ENCODE results near the gene OR8B2. TPM values are rescaled to one million over a fixed set of nuclear protein-coding genes. Genes with fewer than 3 reads are reported as not detected.

The OR8B2 gene
- total RNA-seq (ENCODE audit: low replicate concordance) = not detected in 2 replicates

- DNase-seq (ENCODE audit: low read depth) = no peak
- H3K4me3 ChIP-seq (ENCODE audit: low read depth, low read length) = no peak within 1 kb of the TSS
- TF ChIP-seq CTCF (IDR thresholded peaks at IDR 0.05; ENCODE audit: insufficient read depth, low read length) = no peak
These were observed at the start of gene OR8B2 for GRCh38 chr11:124384399-124384798. OR8B2 (minus strand) TSS chr11:124384499; CDS start chr11:124383343, 1,156 bp downstream.

GRCh38 chr11:124429599-124429998 is 45.3 kb upstream of the OR8B2 start:
- no peak for TF ChIP-seq CTCF (IDR thresholded peaks at IDR 0.05; ENCODE audit: insufficient read depth, low read length)
- no peak overlapping the region for H3K4me3 ChIP-seq (ENCODE audit: low read depth, low read length)
- DNase-seq (ENCODE audit: low read depth) = no peak

- no peak for TF ChIP-seq CTCF (IDR thresholded peaks at IDR 0.05; ENCODE audit: insufficient read depth, low read length)
- DNase-seq (ENCODE audit: low read depth) = no peak
- no peak within 1 kb of the TSS for H3K4me3 ChIP-seq (ENCODE audit: low read depth, low read length)
These were observed 40.2 kb upstream of the OR8B2 start, which contains the start of gene OR8B4 for GRCh38 chr11:124424384-124424921. OR8B4 (minus strand) TSS chr11:124424871; CDS start chr11:124424871, 0 bp downstream.

GRCh38 chr11:124421043-124421442 is 36.7 kb upstream of the OR8B2 start:
- H3K4me3 ChIP-seq (ENCODE audit: low read depth, low read length) = no peak overlapping the region
- TF ChIP-seq CTCF (IDR thresholded peaks at IDR 0.05; ENCODE audit: insufficient read depth, low read length) = no peak
- DNase-seq (ENCODE audit: low read depth) = no peak

GRCh38 chr11:124415356-124415923 is 31.1 kb upstream of the OR8B2 start:
- peak; percentile 80 for DNase-seq (ENCODE audit: low read depth)
- H3K4me3 ChIP-seq (ENCODE audit: low read depth, low read length) = no peak overlapping the region
- peak; percentile 82 for TF ChIP-seq CTCF (IDR thresholded peaks at IDR 0.05; ENCODE audit: insufficient read depth, low read length)

GRCh38 chr11:124409906-124410305 is 25.6 kb upstream of the OR8B2 start:
- no peak overlapping the region for H3K4me3 ChIP-seq (ENCODE audit: low read depth, low read length)
- no peak for TF ChIP-seq CTCF (IDR thresholded peaks at IDR 0.05; ENCODE audit: insufficient read depth, low read length)
- DNase-seq (ENCODE audit: low read depth) = no peak
